ENCODE results near the gene IP6K1. TPM values are rescaled to one million over a fixed set of nuclear protein-coding genes. Genes with fewer than 3 reads are reported as not detected.
"Not testable (repeated sequence)": the region's sequence is repeated elsewhere in the genome, so short reads cannot be mapped to it uniquely, and the experiment has no call there.

IP6K1 gene
- 54.9 and 63.3 TPM in 2 replicates for total RNA-seq
- long read RNA-seq, full-length matches to known transcripts: 2 of 25 reads
- long read RNA-seq, partial matches to known transcripts: 5 of 25 reads
- long read RNA-seq, other reads (novel, unspliced or antisense): 18 of 25 reads

DNA sequence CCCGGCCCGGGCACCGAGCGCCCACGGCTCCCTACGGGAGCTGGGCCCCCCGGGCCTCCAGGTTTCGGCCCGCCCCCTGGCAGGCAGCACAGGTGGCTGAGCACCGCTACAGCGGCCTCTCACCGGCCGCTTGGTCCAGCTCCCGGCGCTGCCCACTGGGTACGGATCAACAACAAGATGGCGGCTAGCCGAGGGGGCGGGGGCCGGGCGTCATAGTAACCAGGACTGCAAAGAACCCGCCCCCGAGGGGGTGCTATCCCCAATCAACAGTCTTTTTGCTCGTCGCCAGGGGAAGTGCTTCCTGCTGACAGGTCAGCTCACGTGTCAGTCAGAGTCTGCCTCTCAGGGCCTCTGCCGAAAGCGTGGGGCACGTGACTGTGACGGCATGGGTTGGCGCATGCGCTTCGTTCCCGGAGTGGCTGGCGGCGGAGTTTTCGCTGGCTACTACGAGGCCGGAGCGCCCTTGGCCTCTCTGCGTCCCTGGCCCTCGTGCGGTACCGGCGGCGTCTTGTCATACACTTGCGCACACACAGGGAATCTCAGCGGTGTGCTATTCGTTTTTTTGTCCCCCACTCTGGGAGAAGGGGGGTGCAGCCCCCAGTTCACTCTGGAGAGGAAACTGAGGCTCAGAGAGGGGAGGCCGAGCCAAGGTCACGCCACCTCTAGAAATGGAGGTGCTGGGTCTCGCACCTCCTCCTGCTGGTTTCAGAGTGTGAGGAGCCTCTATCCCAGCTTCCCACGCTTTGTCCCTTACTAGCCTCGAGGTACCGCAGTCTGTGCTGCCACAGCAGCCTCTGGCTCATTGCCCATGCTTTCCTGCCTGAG is at the start of gene IP6K1:
IP6K1 (minus strand) TSS at position 186 of the 825 bp plus-strand sequence. CDS start 38,502 bp downstream, outside the sequence.
- peak within 1 kb of the TSS; percentile 92 for H3K4me3 Mint-ChIP-seq
- TF ChIP-seq, protein P1, sequence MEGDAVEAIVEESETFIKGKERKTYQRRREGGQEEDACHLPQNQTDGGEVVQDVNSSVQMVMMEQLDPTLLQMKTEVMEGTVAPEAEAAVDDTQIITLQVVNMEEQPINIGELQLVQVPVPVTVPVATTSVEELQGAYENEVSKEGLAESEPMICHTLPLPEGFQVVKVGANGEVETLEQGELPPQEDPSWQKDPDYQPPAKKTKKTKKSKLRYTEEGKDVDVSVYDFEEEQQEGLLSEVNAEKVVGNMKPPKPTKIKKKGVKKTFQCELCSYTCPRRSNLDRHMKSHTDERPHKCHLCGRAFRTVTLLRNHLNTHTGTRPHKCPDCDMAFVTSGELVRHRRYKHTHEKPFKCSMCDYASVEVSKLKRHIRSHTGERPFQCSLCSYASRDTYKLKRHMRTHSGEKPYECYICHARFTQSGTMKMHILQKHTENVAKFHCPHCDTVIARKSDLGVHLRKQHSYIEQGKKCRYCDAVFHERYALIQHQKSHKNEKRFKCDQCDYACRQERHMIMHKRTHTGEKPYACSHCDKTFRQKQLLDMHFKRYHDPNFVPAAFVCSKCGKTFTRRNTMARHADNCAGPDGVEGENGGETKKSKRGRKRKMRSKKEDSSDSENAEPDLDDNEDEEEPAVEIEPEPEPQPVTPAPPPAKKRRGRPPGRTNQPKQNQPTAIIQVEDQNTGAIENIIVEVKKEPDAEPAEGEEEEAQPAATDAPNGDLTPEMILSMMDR (conservative IDR thresholded peaks at IDR 0.05): no peak
- peaks cover 39% of the 10 kb centered on the region for H3K4me1 Mint-ChIP-seq
- H3K27me3 Mint-ChIP-seq (ENCODE audit: low read depth): no peaks in the 10 kb centered on the region
- H3K27ac Mint-ChIP-seq (ENCODE audit: unreplicated experiment): peak within 1 kb of the TSS; percentile 88
- DNase-seq (ENCODE audit: low read depth, low spot score): peak; percentile 99
- H3K9me3 Mint-ChIP-seq: no peaks in the 10 kb centered on the region
- peaks cover 5% of the 10 kb centered on the region for H3K36me3 Mint-ChIP-seq (ENCODE audit: low read depth)

DNA sequence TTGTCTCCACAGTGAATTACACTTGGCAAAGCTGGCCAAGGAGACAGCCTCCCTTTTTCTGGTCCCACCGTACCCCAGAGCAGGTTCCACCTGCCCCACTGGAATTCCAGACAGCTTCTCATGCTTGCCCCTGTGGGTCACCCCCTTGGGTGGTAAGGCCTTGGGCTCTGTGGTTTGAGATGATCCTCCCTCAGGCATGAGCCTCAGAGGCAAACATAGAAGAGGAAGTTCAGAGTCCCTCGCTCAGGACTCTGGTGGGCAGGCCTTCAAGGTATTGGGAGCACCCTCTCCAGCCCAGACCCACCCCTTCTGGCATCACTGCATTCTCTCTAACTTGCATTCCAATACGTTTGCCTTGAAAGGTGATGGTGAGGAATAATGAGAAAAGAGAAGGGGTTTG is 45.0 kb upstream of the IP6K1 start:
- Mint-ChIP-seq H3K27me3 (ENCODE audit: low read depth) (no peaks in the 10 kb centered on the region), H3K4me1 (peaks cover 4% of the 10 kb centered on the region), H3K9me3 (no peaks in the 10 kb centered on the region), H3K36me3 (ENCODE audit: low read depth) (peaks cover 11% of the 10 kb centered on the region), H3K4me3 (no peak overlapping the region), H3K27ac (ENCODE audit: unreplicated experiment) (no peak overlapping the region)
- TF ChIP-seq, protein P1 (conservative IDR thresholded peaks at IDR 0.05): no peak
- no peak for DNase-seq (ENCODE audit: low read depth, low spot score)

DNA sequence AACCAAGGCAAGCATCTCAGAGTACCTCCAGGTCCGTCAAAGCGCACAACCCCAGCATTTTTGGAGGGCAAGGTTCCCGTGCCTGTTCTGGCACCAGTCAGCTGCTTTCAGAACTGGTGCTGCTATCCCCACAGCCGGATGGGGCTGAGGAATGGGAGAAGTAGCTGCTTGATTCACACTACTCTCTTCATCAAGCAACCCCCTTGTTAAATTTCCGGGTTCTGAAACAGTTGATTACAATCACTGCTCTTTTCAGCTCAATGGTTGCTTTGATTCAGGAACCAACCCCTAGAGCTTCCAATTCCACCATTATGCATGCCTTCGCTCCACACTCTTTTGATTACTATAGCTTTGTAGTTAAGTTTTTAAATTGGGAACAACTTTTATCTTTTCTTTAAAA is 39.7 kb upstream of the IP6K1 start:
- no peaks in the 10 kb centered on the region for H3K27me3 Mint-ChIP-seq (ENCODE audit: low read depth)

DNA sequence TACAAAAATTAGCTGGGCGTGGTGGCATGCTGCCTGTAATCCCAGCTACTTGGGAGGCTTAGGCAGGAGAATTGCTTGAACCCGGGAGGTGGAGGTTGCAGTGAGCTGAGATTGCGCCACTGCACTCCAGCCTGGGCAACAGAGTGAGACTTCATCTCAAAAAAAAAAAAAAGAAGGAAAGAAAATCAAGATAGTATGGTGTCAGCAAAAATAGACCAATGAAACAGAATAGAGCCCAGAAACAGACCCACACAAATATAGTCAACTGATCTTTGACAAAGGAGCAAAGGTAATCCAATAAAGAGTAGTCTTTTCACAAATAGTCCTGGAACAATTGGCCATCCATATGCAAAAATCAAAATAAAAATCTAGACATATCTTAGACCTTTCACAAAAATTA is 36.8 kb upstream of the IP6K1 start:
- H3K36me3 Mint-ChIP-seq (ENCODE audit: low read depth); H3K27me3 Mint-ChIP-seq (ENCODE audit: low read depth); DNase-seq (ENCODE audit: low read depth, low spot score); H3K27ac Mint-ChIP-seq (ENCODE audit: unreplicated experiment); H3K9me3 Mint-ChIP-seq; H3K4me3 Mint-ChIP-seq: not testable (repeated sequence)
- peaks cover 14% of the 10 kb centered on the region for H3K4me1 Mint-ChIP-seq

More for the DNA sequence above, 39.7 kb upstream of the IP6K1 start:
- H3K4me1 Mint-ChIP-seq: peaks cover 14% of the 10 kb centered on the region
- DNase-seq (ENCODE audit: low read depth, low spot score): no peak
- peak overlapping the region; percentile 27 for H3K27ac Mint-ChIP-seq (ENCODE audit: unreplicated experiment)
- H3K4me3 Mint-ChIP-seq: no peak overlapping the region
- TF ChIP-seq, protein P1 (conservative IDR thresholded peaks at IDR 0.05): no peak
- no peaks in the 10 kb centered on the region for H3K9me3 Mint-ChIP-seq
- peaks cover 5% of the 10 kb centered on the region for H3K36me3 Mint-ChIP-seq (ENCODE audit: low read depth)

DNA sequence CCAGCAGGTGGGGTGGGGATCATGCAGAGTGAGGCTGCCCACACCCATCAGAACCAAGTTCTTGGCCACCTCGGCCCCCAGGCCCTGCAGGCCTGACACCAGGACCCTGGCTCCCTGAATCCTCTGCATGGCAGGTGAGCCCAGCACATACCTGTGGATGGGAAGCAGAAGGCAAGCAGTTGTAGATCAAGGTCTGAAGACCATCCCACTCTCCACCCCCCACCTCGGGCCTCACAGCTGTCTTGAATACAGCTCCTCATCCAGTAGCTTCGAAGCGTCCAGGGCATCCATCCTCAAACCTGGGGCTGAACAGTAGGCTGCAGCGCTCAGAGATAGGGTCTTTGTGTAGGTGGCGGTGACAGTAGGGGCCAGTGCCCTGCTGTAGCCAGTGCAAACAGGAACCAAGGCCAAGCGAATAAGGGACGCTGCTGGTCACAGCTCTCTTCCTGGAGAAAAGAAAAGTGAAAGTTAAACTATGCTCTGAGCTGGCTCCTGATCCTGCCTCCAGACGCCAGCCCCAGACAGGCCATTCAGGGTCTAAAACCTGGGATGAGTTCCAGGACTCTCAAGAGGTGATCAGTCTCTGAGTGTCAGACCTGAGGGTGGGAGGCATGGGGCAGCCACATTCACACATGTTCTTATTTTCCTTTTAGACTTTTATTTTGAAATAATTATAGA is 27.3 kb upstream of the IP6K1 start, which contains the start of gene UBA7:
UBA7 (minus strand) TSS at position 457 of the 678 bp plus-strand sequence; CDS start at position 291, 166 bp downstream.
- no peak within 1 kb of the TSS for H3K4me3 Mint-ChIP-seq
- TF ChIP-seq, protein P1 (conservative IDR thresholded peaks at IDR 0.05): no peak
- H3K4me1 Mint-ChIP-seq: peaks cover under 1% of the 10 kb centered on the region
- H3K9me3 Mint-ChIP-seq: no peaks in the 10 kb centered on the region
- no peaks in the 10 kb centered on the region for H3K36me3 Mint-ChIP-seq (ENCODE audit: low read depth)
- no peaks in the 10 kb centered on the region for H3K27me3 Mint-ChIP-seq (ENCODE audit: low read depth)
- no peak for DNase-seq (ENCODE audit: low read depth, low spot score)
- H3K27ac Mint-ChIP-seq (ENCODE audit: unreplicated experiment): peak within 1 kb of the TSS; percentile 62
